ENCODE results near the gene TNFAIP8L1.

GRCh38 chr19:4600082-4600481, 39.2 kb upstream of the TNFAIP8L1 start:
- TF ChIP-seq CTCF (IDR thresholded peaks at IDR 0.05; ENCODE audit: low read length) (no peak), EZH2 (IDR thresholded peaks at IDR 0.05; ENCODE audit: borderline replicate concordance, low read length) (no peak)

Data from OCI-LY1 (cell line).